ENCODE measurements around the gene FGD6.

GRCh38 chr12:95118788-95119179 is 98.5 kb downstream of the FGD6 start:
- TF ChIP-seq, protein P1, sequence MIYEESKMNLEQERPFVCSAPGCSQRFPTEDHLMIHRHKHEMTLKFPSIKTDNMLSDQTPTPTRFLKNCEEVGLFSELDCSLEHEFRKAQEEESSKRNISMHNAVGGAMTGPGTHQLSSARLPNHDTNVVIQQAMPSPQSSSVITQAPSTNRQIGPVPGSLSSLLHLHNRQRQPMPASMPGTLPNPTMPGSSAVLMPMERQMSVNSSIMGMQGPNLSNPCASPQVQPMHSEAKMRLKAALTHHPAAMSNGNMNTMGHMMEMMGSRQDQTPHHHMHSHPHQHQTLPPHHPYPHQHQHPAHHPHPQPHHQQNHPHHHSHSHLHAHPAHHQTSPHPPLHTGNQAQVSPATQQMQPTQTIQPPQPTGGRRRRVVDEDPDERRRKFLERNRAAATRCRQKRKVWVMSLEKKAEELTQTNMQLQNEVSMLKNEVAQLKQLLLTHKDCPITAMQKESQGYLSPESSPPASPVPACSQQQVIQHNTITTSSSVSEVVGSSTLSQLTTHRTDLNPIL (CRISPR knock-in tag; IDR thresholded peaks at IDR 0.05; ENCODE audit: low read depth): no peak
- TF ChIP-seq ZC3H10 (CRISPR knock-in tag; IDR thresholded peaks at IDR 0.05) (no peak), ESRRG (CRISPR knock-in tag; IDR thresholded peaks at IDR 0.05) (no peak)
